ENCODE results near the gene ABHD17A. TPM values are rescaled to one million over a fixed set of nuclear protein-coding genes. Genes with fewer than 3 reads are reported as not detected.
"Not testable (repeated sequence)": the region's sequence is repeated elsewhere in the genome, so short reads cannot be mapped to it uniquely, and the experiment has no call there.

Gene ABHD17A
- total RNA-seq, 1 experiment from 2014 or later = 47.5 TPM

DNA sequence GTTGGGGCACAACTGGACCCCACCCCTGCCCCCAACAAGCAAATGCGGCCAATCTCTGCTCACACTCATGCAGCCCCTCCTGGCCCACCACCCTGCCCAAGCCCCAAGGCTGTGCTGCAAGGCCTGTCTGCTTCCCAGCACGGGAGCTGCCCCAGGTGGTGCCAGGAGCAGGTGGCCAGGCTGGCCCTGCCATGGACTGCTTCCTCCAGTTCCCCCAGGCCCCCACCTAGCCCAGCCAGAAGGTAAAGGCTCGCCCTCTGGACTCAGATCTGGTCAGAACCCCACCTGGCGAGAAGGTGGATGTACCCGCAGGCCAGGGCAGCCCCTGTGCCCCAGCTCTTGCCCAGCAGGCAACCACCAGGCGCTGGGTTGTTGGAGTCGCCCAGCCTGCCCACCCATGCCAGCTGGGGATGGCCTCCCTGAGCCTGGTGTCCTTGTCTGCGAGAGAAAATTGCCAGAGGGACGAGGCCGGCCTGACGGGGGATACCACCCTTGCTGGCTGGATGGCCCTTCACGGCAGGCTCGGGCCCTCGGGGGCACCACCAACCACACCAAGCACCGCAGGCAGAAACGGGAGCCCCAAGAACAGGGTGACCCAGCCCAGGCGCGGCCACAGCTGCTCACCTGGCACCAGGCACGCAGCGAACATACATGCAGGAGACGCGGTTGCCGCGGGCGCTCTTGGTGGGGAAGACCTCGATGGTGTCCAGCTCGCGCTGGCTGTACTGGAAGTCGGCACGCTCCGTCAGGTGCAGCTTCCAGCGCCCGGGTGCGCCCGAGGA lies 4.5 kb downstream of the ABHD17A start:
- H4K5ac ChIP-seq (ENCODE audit: insufficient read length, low read depth, low read length) = no peak overlapping the region
- H3K9me3 ChIP-seq (ENCODE audit: control insufficient read depth, low read depth, low read length) = no peaks in the 10 kb centered on the region
- Mint-ChIP-seq H3K9me3 (no peaks in the 10 kb centered on the region; a peak in 1 of 5 replicates), H3K27me3 (ENCODE audit: low read depth) (peaks cover 2% of the 10 kb centered on the region; the same call in 1 of the 2 replicates), H3K27ac (no peak overlapping the region), H3K36me3 (ENCODE audit: insufficient read depth in 1 of 3, low read depth in 3 of 3) (0 out of 7 replicates have a peak, but pooled peaks cover 0 to 4% (median 0%) of the 10 kb centered on the region in 3 experiments), H3K4me3 (no peak overlapping the region), H3K4me1 (peaks cover 26% of the 10 kb centered on the region in 2 experiments)
- no peak overlapping the region for H4K91ac ChIP-seq (ENCODE audit: insufficient read length, low read depth, low read length)
- no peak overlapping the region for H2AK5ac ChIP-seq (ENCODE audit: insufficient read length, low read length)
- H2AFZ ChIP-seq (ENCODE audit: low read length) = no peak overlapping the region
- no peak overlapping the region for H3K9ac ChIP-seq (ENCODE audit: extremely low read depth, insufficient read length, low read length)
- no peak overlapping the region for H3K4me2 ChIP-seq (ENCODE audit: insufficient read depth, insufficient read length, low read length)
- H3K23ac ChIP-seq (ENCODE audit: insufficient read length, low read depth, low read length) = no peak overlapping the region
- no peak overlapping the region for H3K27ac ChIP-seq (ENCODE audit: insufficient read length, low read depth, low read length)
- H3K27me3 ChIP-seq (ENCODE audit: insufficient read depth, low read length) = no peaks in the 10 kb centered on the region
- H3K4ac ChIP-seq (ENCODE audit: low read depth, low read length) = no peak overlapping the region
- TF ChIP-seq, protein P1, sequence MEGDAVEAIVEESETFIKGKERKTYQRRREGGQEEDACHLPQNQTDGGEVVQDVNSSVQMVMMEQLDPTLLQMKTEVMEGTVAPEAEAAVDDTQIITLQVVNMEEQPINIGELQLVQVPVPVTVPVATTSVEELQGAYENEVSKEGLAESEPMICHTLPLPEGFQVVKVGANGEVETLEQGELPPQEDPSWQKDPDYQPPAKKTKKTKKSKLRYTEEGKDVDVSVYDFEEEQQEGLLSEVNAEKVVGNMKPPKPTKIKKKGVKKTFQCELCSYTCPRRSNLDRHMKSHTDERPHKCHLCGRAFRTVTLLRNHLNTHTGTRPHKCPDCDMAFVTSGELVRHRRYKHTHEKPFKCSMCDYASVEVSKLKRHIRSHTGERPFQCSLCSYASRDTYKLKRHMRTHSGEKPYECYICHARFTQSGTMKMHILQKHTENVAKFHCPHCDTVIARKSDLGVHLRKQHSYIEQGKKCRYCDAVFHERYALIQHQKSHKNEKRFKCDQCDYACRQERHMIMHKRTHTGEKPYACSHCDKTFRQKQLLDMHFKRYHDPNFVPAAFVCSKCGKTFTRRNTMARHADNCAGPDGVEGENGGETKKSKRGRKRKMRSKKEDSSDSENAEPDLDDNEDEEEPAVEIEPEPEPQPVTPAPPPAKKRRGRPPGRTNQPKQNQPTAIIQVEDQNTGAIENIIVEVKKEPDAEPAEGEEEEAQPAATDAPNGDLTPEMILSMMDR (conservative IDR thresholded peaks at IDR 0.05) = no peak
- H3K18ac ChIP-seq (ENCODE audit: insufficient read length, low read depth, low read length) = no peak overlapping the region
- peaks cover 16% of the 10 kb centered on the region for H3K23me2 ChIP-seq (ENCODE audit: insufficient read length, low read depth, low read length, poor library complexity, severe bottlenecking)
- H3K4me1 ChIP-seq (ENCODE audit: insufficient read depth, low read length) = peaks cover 11% of the 10 kb centered on the region; the same call in 1 of the 2 replicates
- WGBS (ENCODE audit: extremely low coverage, insufficient read length, low lambda C conversion rate) = no CpG with 5 or more reads among the region's 35 CpGs
- H4K8ac ChIP-seq (replicated peaks; ENCODE audit: insufficient read length, low read depth, low read length) = no peak overlapping the region
- H3K56ac ChIP-seq (ENCODE audit: insufficient read length, low read depth, low read length) = no peak overlapping the region
- H3T11ph ChIP-seq (ENCODE audit: low read length) = no peak overlapping the region
- H2BK20ac ChIP-seq (ENCODE audit: low read depth, low read length, poor library complexity, severe bottlenecking) = no peak overlapping the region
- H3K79me1 ChIP-seq (ENCODE audit: insufficient read depth, low read depth, low read length, poor library complexity, severe bottlenecking) = peaks cover 23% of the 10 kb centered on the region
- H2BK5ac ChIP-seq (ENCODE audit: insufficient read length, low read length) = no peak overlapping the region
- H2BK15ac ChIP-seq (ENCODE audit: low read depth, low read length) = no peak overlapping the region
- H4K20me1 ChIP-seq (ENCODE audit: control insufficient read depth, insufficient read depth, insufficient read length) = no peaks in the 10 kb centered on the region
- H3K79me2 ChIP-seq (ENCODE audit: insufficient read depth, low read length) = peaks cover 12% of the 10 kb centered on the region; the same call in 1 of the 2 replicates
- no peak overlapping the region for H2BK12ac ChIP-seq (ENCODE audit: insufficient read length, low read depth, low read length)
- peak; percentile 23 for DNase-seq
- H2BK120ac ChIP-seq (ENCODE audit: low read depth, low read length, poor library complexity, severe bottlenecking) = no peak overlapping the region
- H3K14ac ChIP-seq (ENCODE audit: insufficient read depth, low read length) = no peak overlapping the region

DNA sequence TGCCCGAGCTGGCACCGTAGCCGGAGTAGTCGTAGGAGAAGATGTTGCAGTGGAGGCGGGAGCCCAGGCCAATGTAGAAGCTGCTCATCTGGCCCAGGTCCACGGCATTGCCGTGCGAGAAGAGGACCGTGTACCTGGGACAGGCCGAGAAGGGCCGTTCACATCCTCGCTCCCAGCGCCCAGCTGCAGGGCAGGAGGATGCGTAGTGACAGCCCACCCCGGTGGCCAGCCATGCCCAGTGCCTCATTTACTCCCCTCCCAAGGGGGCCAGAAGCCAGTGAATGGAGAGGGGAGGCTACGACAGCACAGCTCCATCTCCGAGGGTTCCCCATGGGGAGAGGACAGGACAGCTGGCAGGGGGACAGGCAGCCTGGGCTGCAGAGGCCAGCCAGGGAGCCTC lies 5.3 kb downstream of the ABHD17A start:
- not testable (repeated sequence) for H3K56ac ChIP-seq (ENCODE audit: insufficient read length, low read depth, low read length); H4K91ac ChIP-seq (ENCODE audit: insufficient read length, low read depth, low read length); H3K14ac ChIP-seq (ENCODE audit: insufficient read depth, low read length); H3K27ac Mint-ChIP-seq; H4K5ac ChIP-seq (ENCODE audit: insufficient read length, low read depth, low read length); H3T11ph ChIP-seq (ENCODE audit: low read length); H2BK20ac ChIP-seq (ENCODE audit: low read depth, low read length, poor library complexity, severe bottlenecking); H4K20me1 ChIP-seq (ENCODE audit: control insufficient read depth, insufficient read depth, insufficient read length); H2BK5ac ChIP-seq (ENCODE audit: insufficient read length, low read length); H2BK120ac ChIP-seq (ENCODE audit: low read depth, low read length, poor library complexity, severe bottlenecking); H3K9ac ChIP-seq (ENCODE audit: extremely low read depth, insufficient read length, low read length); DNase-seq; H2AK5ac ChIP-seq (ENCODE audit: insufficient read length, low read length); H3K27me3 ChIP-seq (ENCODE audit: insufficient read depth, low read length); H3K4me3 Mint-ChIP-seq; H3K36me3 Mint-ChIP-seq (ENCODE audit: insufficient read depth in 1 of 3, low read depth in 3 of 3); H3K27ac ChIP-seq (ENCODE audit: insufficient read length, low read depth, low read length); H2AFZ ChIP-seq (ENCODE audit: low read length); H2BK12ac ChIP-seq (ENCODE audit: insufficient read length, low read depth, low read length); H3K18ac ChIP-seq (ENCODE audit: insufficient read length, low read depth, low read length); H3K27me3 Mint-ChIP-seq (ENCODE audit: low read depth); H3K4me2 ChIP-seq (ENCODE audit: insufficient read depth, insufficient read length, low read length); H3K23ac ChIP-seq (ENCODE audit: insufficient read length, low read depth, low read length); H3K4ac ChIP-seq (ENCODE audit: low read depth, low read length); H3K9me3 ChIP-seq (ENCODE audit: control insufficient read depth, low read depth, low read length); H4K8ac ChIP-seq (replicated peaks; ENCODE audit: insufficient read length, low read depth, low read length); H3K9me3 Mint-ChIP-seq; H2BK15ac ChIP-seq (ENCODE audit: low read depth, low read length)
- peaks cover 11% of the 10 kb centered on the region; the same call in 1 of the 2 replicates for H3K4me1 ChIP-seq (ENCODE audit: insufficient read depth, low read length)
- H3K79me2 ChIP-seq (ENCODE audit: insufficient read depth, low read length) = peaks cover 16% of the 10 kb centered on the region; the same call in 1 of the 2 replicates
- H3K79me1 ChIP-seq (ENCODE audit: insufficient read depth, low read depth, low read length, poor library complexity, severe bottlenecking) = peaks cover 23% of the 10 kb centered on the region
- WGBS (ENCODE audit: extremely low coverage, insufficient read length, low lambda C conversion rate) = no CpG with 5 or more reads among the region's 17 CpGs
- peaks cover 30% of the 10 kb centered on the region in 2 experiments for H3K4me1 Mint-ChIP-seq
- peaks cover 23% of the 10 kb centered on the region for H3K23me2 ChIP-seq (ENCODE audit: insufficient read length, low read depth, low read length, poor library complexity, severe bottlenecking)
